HG02610 (cell line): Measurements from ENCODE around the gene SEMA4C.
"Not testable (repeated sequence)": the region's sequence is repeated elsewhere in the genome, so short reads cannot be mapped to it uniquely, and the experiment has no call there.

Experiments used
- ATAC-seq: cut with Tn5 transposase; IDR thresholded peaks from one replicate; pipeline ENCODE4 v1.9.1; 2021; ENCODE audit warnings: mild to moderate bottlenecking, moderate library complexity; ENCODE audit not compliant: unreplicated experiment

Gene SEMA4C

GRCh38 chr2:96897491-96898134 lies 27.7 kb upstream of the SEMA4C start:
- no peak for ATAC-seq

- no peak for ATAC-seq
Measured at GRCh38 chr2:96895746-96896651, 26.1 kb upstream of the SEMA4C start.

- ATAC-seq: no peak
Measured at GRCh38 chr2:96895032-96895745, 25.3 kb upstream of the SEMA4C start.

DNA sequence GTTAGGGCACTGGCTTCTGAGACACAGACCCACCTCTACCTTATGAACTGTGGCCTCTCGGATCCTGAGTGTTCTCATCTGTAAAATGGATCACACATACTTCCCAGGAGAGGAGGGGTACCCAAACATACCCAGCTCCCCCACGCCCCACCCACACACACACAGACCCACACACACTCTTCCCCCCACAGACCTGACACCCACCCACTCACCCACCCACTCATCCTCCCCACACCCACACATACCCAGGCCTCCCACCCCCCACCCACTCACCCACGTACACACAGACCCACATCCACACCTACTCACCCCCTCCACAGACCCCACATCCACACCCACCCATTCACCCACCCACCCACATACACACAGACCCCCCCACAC lies 24.3 kb upstream of the SEMA4C start:
- no peak for ATAC-seq

- no peak for ATAC-seq
Measured at GRCh38 chr2:96893289-96894150, 23.6 kb upstream of the SEMA4C start.

DNA sequence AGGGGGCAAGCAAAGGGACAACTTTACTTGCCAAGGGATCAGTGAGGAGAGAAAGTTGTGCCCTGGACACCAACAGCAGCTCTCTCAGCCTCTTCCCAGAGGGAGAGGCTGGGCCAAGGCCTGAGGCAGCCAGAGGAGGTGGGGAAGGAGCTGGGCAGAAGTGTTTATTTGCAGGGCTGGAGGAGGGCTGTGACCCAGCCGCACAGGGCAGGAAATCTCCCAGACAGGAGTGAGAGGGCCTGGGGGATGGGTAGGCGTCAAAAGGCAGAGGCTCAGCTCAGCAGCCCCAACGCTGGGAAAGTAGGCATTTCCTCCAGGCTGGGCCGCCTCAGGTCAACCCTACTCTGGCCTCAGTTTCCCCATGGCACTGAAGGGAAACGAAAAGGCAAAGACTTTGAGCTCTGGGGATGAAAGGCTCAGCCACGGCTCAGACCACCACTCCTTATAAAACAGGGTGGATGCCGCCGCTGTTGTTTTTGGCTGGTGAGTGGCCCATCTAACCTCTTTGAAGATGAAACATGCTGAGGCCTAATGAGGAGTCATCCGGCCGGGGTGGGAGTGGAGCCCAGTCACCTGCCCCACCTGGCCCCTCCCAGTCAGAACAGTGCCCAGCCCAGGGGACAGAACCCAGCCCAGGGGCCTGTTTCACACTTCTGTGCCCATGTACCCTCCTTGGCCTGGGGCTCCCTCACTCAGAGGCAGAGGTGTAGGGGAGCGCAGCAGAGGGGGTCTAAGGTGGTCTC lies 21.9 kb upstream of the SEMA4C start:
- ATAC-seq: no peak

GRCh38 chr2:96890726-96891385 lies 21.0 kb upstream of the SEMA4C start:
- ATAC-seq: no peak

- no peak for ATAC-seq
Measured at GRCh38 chr2:96890252-96890651, 20.4 kb upstream of the SEMA4C start.

- ATAC-seq: not testable (repeated sequence)
Measured at GRCh38 chr2:96889502-96889901, 19.6 kb upstream of the SEMA4C start.

DNA sequence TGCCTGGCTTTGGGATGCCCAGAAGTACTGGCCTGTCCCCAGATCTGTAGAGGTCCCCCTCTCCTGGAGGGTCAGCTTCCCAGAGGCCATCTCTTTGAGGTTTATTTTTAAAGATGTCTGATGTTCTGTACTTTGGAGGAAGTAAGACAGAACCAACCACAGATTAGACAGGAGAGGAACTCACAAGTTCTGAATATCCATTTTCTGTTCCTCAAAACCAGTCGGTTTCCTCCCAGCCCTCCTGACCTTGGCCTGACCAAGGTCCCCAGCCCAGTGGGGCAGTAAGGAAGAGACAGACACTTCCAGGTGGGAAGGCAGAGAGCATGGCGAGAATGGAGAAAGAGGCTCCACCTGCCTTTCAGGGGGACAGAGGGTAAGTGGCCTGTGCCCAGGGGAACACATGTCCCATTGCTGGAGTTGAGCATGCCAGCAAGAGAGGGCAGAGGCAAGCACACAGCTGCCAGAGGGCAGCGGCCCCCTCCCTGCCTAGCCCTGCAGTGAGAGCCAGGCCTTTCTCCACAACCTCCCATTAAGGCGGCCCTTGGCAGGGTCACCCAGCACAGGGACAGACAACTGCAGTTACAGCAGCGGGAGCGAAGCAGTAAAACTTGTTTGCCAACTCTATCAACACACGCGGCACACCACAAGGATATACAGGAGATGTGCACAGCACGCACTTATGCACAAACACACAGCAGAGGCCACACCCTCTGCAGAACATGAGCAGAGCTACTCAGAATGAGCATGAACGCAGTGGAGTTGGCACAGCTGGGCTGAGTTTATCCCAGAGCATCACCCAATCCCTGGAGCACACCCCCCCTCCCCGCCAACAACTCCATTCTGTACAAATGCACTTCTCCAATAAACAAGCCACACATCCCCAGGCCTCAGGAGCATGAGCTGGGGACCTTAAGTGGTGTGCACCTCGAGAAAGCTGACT lies 18.5 kb upstream of the SEMA4C start:
- ATAC-seq: no peak

DNA sequence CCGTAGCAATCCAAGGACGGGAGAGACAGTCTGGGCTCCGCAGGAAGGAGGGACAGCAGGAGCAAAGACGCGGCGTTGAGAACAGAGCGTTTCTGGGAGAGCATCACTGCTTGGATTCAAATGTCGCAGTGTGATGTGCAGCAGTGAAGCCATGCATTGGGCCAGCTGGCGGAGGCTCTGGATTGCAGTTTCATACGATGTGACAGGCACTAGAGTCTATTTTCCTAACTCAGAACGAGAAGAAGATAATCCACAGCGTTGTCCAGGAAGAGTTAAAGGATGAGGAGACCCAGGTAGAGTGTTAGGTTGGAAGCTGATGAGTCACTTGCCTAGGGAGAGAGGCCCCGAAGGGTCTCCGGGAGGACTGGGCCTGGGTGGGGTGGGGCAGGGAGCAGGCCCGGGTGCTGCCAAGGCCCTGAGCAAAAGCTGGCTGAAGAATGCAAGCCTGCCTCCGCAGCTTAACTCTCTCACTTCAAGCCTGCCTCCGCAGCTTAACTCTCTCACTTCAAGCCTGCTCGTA lies 17.7 kb upstream of the SEMA4C start:
- no peak for ATAC-seq

- no peak for ATAC-seq
Measured at GRCh38 chr2:96885432-96886347, 15.8 kb upstream of the SEMA4C start.

DNA sequence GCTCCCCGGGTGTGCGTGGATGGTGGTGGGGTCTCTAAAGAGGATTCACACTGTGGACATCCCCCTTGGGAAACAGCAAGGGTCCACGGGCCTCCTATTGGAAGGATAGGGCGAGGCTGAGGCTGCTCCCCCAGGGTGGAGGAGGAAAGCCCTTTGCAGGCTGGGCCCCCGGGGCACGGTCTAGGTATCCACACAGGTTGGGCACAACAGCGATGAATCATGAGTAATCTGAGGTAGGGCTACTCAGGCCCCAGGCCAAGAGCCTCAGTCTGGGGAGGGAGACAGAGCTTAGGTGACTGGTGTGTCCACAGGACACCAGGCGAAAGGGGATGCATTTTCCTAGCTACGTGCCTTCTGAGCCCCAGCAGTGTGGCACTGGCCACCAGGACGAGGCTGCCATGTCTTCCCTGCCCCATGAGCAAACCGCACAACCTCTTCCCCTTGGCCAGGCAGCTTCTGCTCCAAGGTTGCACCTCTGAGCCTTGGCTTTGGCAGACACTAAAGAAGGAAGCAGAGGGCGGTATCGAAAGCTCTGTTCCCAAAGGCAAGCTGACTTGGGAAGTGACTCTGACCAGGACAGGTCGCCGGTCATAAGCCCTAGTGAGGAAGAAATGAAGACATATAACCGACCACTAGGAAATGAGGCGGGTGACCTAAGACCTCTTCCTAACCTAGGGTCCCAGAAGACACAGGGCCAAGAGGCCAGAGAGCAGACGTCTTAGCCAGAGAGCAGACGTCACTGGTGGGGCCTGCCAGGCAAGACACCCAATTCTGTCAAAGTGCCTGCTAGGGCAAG lies 14.6 kb upstream of the SEMA4C start:
- ATAC-seq: no peak

GRCh38 chr2:96883306-96883705 lies 13.4 kb upstream of the SEMA4C start:
- no peak for ATAC-seq

GRCh38 chr2:96882906-96883305 lies 13.0 kb upstream of the SEMA4C start:
- no peak for ATAC-seq

GRCh38 chr2:96882230-96882629 lies 12.3 kb upstream of the SEMA4C start:
- no peak for ATAC-seq
